HCT116 (cell line): ENCODE results near the gene CNTN4. TPM values are rescaled to one million over a fixed set of nuclear protein-coding genes. Genes with fewer than 3 reads are reported as not detected.

ENCODE experiments used
- ATAC-seq: fragments of 200-7000 bp; cut with Tn5 transposase; 2 replicates; pipeline ENCODE4 v1.9.1; 2020; ENCODE audit warnings: mild to moderate bottlenecking, moderate library complexity
- BruUV-seq: library from RNA; stranded (reverse); fragments of 400-500 nt; replicated peaks from 2 replicates; lab custom pipeline; 2021; lab: Mats Ljungman, UMichigan
- CTCF ChIA-PET: fragments of 300-600 bp; sonication (Branson Sonifier 250); formaldehyde crosslinking; loops from one replicate; lab custom pipeline; 2021; ENCODE audit warnings: antibody characterized with exemption; lab: Charles Lee
- POLR2A ChIA-PET: fragments of 300-600, 350-600 bp; sonication (Branson Sonifier 250); formaldehyde crosslinking; loops from one replicate; lab custom pipeline; 2021; ENCODE audit warnings: antibody characterized with exemption; lab: Charles Lee
- RAD21 ChIA-PET, 2 experiments: fragments of 300-600 bp; sonication (Branson Sonifier 250); formaldehyde crosslinking; loops; one replicate each; lab custom pipeline; 2023; ENCODE audit warnings: low total read pairs in 2 of 2; ENCODE audit not compliant: uncharacterized antibody in 2 of 2, unreplicated experiment in 2 of 2, low non-redundant PET in 1 of 2; lab: Charles Lee
- DNase-seq: peaks from one replicate; pipeline ENCODE4 v3.0.0-alpha.2; 2010; ENCODE audit warnings: low read depth, low spot score
- H2AFZ ChIP-seq: fragments of 200-600 bp; shearing (Covaris generic), sonication (generic); 2 replicates; pipeline ENCODE4 v1.6.1; 2017; ENCODE audit warnings: low read depth, mixed run types, mixed read lengths, antibody characterized with exemption, low read length; ENCODE audit not compliant: poor library complexity, severe bottlenecking
- H3K27ac ChIP-seq: 2 replicates; pipeline ENCODE4 v1.5.1; 2012; ENCODE audit warnings: low read depth, low read length
- H3K27me3 ChIP-seq: fragments of 200-600 bp; sonication (generic); 2 replicates; pipeline ENCODE4 v1.6.1; 2016; ENCODE audit warnings: mixed run types, low read length, mixed read lengths; ENCODE audit not compliant: insufficient read depth
- H3K36me3 ChIP-seq, 2 experiments: fragments of 200-500 bp in 1 of 2; fragments of 200-600 bp in 1 of 2; sonication (Bioruptor generic) in 1 of 2; sonication (generic) in 1 of 2; 2 replicates each; pipeline versions ENCODE4 v1.5.1 to v1.6.1; 2014 to 2016; ENCODE audit warnings: low read length in 2 of 2, inconsistent platforms in 1 of 2, mixed read lengths in 1 of 2, mixed run types in 1 of 2; ENCODE audit not compliant: insufficient read depth in 2 of 2, control insufficient read depth in 1 of 2
- H3K4me1 ChIP-seq, 2 experiments: fragments of 200-600 bp in 1 of 2; sonication (generic) in 1 of 2; 2 replicates each; pipeline versions ENCODE4 v1.5.1 to v1.6.1; 2012 to 2017; ENCODE audit warnings: low read length in 2 of 2, inconsistent platforms in 1 of 2, mild to moderate bottlenecking in 1 of 2, mixed read lengths in 1 of 2, mixed run types in 1 of 2, moderate library complexity in 1 of 2; ENCODE audit not compliant: insufficient read depth in 2 of 2, control insufficient read depth in 1 of 2
- H3K4me2 ChIP-seq: fragments of 200-600 bp; sonication (generic); 2 replicates; pipeline ENCODE4 v1.6.1; 2017; ENCODE audit warnings: mixed run types, low read length, mixed read lengths
- H3K4me3 ChIP-seq, 2 experiments: fragments of 200-600 bp in 1 of 2; sonication (generic) in 1 of 2; replicated peaks in 1 of 2; 2 replicates each; pipeline ENCODE4 v1.5.1; 2011 to 2016; ENCODE audit warnings: low read length in 2 of 2, control low read depth in 1 of 2, low read depth in 1 of 2, mild to moderate bottlenecking in 1 of 2, mixed read lengths in 1 of 2, mixed run types in 1 of 2
- H3K79me2 ChIP-seq: fragments of 200-600 bp; sonication (generic); 2 replicates; pipeline ENCODE4 v1.6.1; 2017; ENCODE audit warnings: mild to moderate bottlenecking, mixed run types, low read length, moderate library complexity, mixed read lengths; ENCODE audit not compliant: insufficient read depth
- H3K9ac ChIP-seq: fragments of 200-600 bp; sonication (generic); 2 replicates; pipeline ENCODE4 v1.6.1; 2016; ENCODE audit warnings: low read length, mixed read lengths
- H3K9me2 ChIP-seq: fragments of 200-600 bp; sonication (generic), shearing (Covaris generic); 2 replicates; pipeline ENCODE4 v1.6.1; 2017; ENCODE audit warnings: mixed run types, mild to moderate bottlenecking, moderate library complexity; ENCODE audit not compliant: insufficient read depth
- H3K9me3 ChIP-seq, 2 experiments: fragments of 200-500 bp in 1 of 2; fragments of 200-600 bp in 1 of 2; sonication (Bioruptor generic) in 1 of 2; sonication (generic) in 1 of 2; 2 replicates each; pipeline ENCODE4 v1.6.1; 2014 to 2017; ENCODE audit warnings: low read length in 2 of 2, mixed read lengths in 2 of 2, inconsistent platforms in 1 of 2, low read depth in 1 of 2, mild to moderate bottlenecking in 1 of 2, mixed run types in 1 of 2, moderate library complexity in 1 of 2; ENCODE audit not compliant: control insufficient read depth in 1 of 2, insufficient read depth in 1 of 2
- H4K20me1 ChIP-seq: fragments of 200-600 bp; sonication (generic), shearing (Covaris generic); 2 replicates; pipeline ENCODE4 v1.6.1; 2017; ENCODE audit warnings: mixed run types, mild to moderate bottlenecking, moderate library complexity; ENCODE audit not compliant: insufficient read depth
- CBX3 ChIP-seq: IDR thresholded peaks from 2 replicates; pipeline ENCODE4 v1.6.1; 2012; ENCODE audit warnings: low read depth
- CEBPB ChIP-seq: IDR thresholded peaks from 2 replicates; pipeline ENCODE4 v1.6.1; 2012; ENCODE audit warnings: low read depth
- EGR1 ChIP-seq: IDR thresholded peaks from 2 replicates; pipeline ENCODE4 v1.6.1; 2012; ENCODE audit warnings: low read depth
- ELF1 ChIP-seq: IDR thresholded peaks from 2 replicates; pipeline ENCODE4 v1.6.1; 2012; ENCODE audit warnings: low read depth, borderline replicate concordance
- EZH2 ChIP-seq: fragments of 200-600 bp; sonication (generic); IDR thresholded peaks from 2 replicates; pipeline ENCODE4 v1.6.1; 2017; ENCODE audit warnings: antibody characterized with exemption, mixed run types
- EZH2phosphoT487 ChIP-seq: fragments of 200-600 bp; IDR thresholded peaks from 2 replicates; pipeline ENCODE4 v1.6.1; 2018; ENCODE audit warnings: antibody characterized with exemption, borderline replicate concordance
- FOSL1 ChIP-seq: IDR thresholded peaks from 2 replicates; pipeline ENCODE4 v1.6.1; 2012; ENCODE audit warnings: low read depth
- JUND ChIP-seq: IDR thresholded peaks from 2 replicates; pipeline ENCODE4 v1.6.1; 2012
- POLR2AphosphoS5 ChIP-seq: IDR thresholded peaks from 2 replicates; pipeline ENCODE4 v1.6.1; 2011; ENCODE audit warnings: mild to moderate bottlenecking, low read depth, low read length, moderate library complexity
- SIN3A ChIP-seq: IDR thresholded peaks from 2 replicates; pipeline ENCODE4 v1.6.1; 2012; ENCODE audit warnings: low read depth
- SP1 ChIP-seq: IDR thresholded peaks from 2 replicates; pipeline ENCODE4 v1.6.1; 2012; ENCODE audit warnings: low read depth
- SRF ChIP-seq: IDR thresholded peaks from 2 replicates; pipeline ENCODE4 v1.6.1; 2012; ENCODE audit warnings: low read depth
- YY1 ChIP-seq: IDR thresholded peaks from 2 replicates; pipeline ENCODE4 v1.6.1; 2011; ENCODE audit warnings: low read length, low read depth, moderate library complexity, mild to moderate bottlenecking; ENCODE audit not compliant: insufficient replicate concordance; ENCODE audit errors: extremely low read depth
- ZFX ChIP-seq: fragments of 450-650 bp; IDR thresholded peaks from 2 replicates; pipeline ENCODE4 v1.6.1; 2017
- ZNF274 ChIP-seq: fragments of 200-500 bp; sonication (Bioruptor generic); IDR thresholded peaks from 2 replicates; pipeline ENCODE4 v1.6.1; 2014; ENCODE audit warnings: mild to moderate bottlenecking, low read depth, low read length, inconsistent platforms
- intact Hi-C: fragments of 100-400 bp; cut with micrococcal nuclease; formaldehyde crosslinking; loops from 2 replicates; pipeline ENCODE4 v1.10.0; 2022
- total RNA-seq: library from RNA; stranded (reverse); gene quantifications from one replicate; pipeline ENCODE4 v1.2.1, GENCODE V29; 2021; ENCODE audit not compliant: unreplicated experiment
- TF ChIP-seq, protein P1 (sequence below): IDR thresholded peaks from 2 replicates; pipeline ENCODE4 v1.6.1; 2012; ENCODE audit warnings: low read depth
- TF ChIP-seq, protein P2 (sequence below), 3 experiments: fragments of 200-600 bp in 1 of 3; sonication (generic) in 1 of 3; IDR thresholded peaks in 2 of 3; conservative IDR thresholded peaks in 1 of 3; 2 replicates each; pipeline ENCODE4 v1.5.1; 2012 to 2017; ENCODE audit warnings: low read depth in 2 of 3, low read length in 2 of 3, antibody characterized with exemption in 1 of 3, borderline replicate concordance in 1 of 3, control low read depth in 1 of 3, mild to moderate bottlenecking in 1 of 3, mixed read lengths in 1 of 3, mixed run types in 1 of 3, moderate library complexity in 1 of 3; ENCODE audit not compliant: insufficient read depth in 1 of 3
- TF ChIP-seq, protein P3 (sequence below): IDR thresholded peaks from 2 replicates; pipeline ENCODE4 v1.6.1; 2012
- TF ChIP-seq, protein P4 (sequence below): IDR thresholded peaks from 2 replicates; pipeline ENCODE4 v1.6.1; 2011; ENCODE audit warnings: mild to moderate bottlenecking, low read length, moderate library complexity; ENCODE audit not compliant: insufficient replicate concordance; ENCODE audit errors: extremely low read depth
- TF ChIP-seq, protein P5 (sequence below): IDR thresholded peaks from 2 replicates; pipeline ENCODE4 v1.6.1; 2012

Gene CNTN4
- total RNA-seq, 1 experiment from 2014 or later: not detected

DNA sequence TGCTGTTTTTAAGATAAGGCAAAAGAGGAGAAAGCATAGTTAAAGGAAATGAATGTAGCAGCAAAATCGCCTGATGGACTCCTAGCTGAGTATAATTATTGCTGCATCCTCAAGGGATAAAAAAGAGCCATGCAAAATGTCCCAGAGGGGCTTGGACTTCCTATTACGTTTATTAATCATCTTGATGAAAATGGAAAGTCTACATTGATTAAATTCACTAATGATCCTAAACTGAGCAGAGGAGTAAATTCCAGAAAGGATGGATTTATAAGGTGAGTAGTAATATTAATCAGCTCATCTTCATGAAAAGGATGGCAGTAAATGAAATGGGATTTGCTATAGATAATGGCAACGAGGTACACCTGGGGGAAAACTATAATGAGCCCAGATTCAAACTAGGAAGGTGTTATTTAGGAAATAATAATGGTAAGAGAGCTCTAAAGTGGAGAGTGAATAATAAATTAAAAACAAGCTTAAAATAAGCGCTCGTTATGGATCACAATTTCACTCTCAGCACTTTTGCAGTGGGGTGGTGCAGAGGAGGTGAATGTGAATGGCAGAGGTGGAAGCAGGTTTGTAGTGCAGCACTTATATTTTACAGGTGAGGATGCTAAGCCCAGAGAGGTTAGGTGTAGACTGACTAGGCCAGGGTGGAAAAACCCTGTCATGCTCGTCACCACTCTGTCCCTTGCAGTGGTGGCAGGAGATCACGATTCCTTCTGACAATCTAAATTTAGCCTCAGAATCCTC is 989.2 kb downstream of the CNTN4 start:
- BruUV-seq: no TSS peak

More for the DNA sequence above, 989.2 kb downstream of the CNTN4 start:
- POLR2A ChIA-PET: no interaction called here
- no peak overlapping the region for H3K9ac ChIP-seq
- CTCF ChIA-PET: no interaction called here
- ATAC-seq: no peak
- no peaks in the 10 kb centered on the region for H3K9me3 ChIP-seq
- no peak for DNase-seq
- H3K79me2 ChIP-seq: no peaks in the 10 kb centered on the region
- no peaks in the 10 kb centered on the region for H4K20me1 ChIP-seq
- TF ChIP-seq, protein P1, sequence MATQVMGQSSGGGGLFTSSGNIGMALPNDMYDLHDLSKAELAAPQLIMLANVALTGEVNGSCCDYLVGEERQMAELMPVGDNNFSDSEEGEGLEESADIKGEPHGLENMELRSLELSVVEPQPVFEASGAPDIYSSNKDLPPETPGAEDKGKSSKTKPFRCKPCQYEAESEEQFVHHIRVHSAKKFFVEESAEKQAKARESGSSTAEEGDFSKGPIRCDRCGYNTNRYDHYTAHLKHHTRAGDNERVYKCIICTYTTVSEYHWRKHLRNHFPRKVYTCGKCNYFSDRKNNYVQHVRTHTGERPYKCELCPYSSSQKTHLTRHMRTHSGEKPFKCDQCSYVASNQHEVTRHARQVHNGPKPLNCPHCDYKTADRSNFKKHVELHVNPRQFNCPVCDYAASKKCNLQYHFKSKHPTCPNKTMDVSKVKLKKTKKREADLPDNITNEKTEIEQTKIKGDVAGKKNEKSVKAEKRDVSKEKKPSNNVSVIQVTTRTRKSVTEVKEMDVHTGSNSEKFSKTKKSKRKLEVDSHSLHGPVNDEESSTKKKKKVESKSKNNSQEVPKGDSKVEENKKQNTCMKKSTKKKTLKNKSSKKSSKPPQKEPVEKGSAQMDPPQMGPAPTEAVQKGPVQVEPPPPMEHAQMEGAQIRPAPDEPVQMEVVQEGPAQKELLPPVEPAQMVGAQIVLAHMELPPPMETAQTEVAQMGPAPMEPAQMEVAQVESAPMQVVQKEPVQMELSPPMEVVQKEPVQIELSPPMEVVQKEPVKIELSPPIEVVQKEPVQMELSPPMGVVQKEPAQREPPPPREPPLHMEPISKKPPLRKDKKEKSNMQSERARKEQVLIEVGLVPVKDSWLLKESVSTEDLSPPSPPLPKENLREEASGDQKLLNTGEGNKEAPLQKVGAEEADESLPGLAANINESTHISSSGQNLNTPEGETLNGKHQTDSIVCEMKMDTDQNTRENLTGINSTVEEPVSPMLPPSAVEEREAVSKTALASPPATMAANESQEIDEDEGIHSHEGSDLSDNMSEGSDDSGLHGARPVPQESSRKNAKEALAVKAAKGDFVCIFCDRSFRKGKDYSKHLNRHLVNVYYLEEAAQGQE: no peak
- TF ChIP-seq YY1 (no peak), EGR1 (no peak), SRF (no peak), JUND (no peak), ELF1 (no peak), FOSL1 (no peak), EZH2 (no peak), ZFX (no peak), SP1 (no peak), CEBPB (no peak), CBX3 (no peak), POLR2AphosphoS5 (no peak), SIN3A (no peak), ZNF274 (no peak), EZH2phosphoT487 (no peak)
- TF ChIP-seq, protein P2, sequence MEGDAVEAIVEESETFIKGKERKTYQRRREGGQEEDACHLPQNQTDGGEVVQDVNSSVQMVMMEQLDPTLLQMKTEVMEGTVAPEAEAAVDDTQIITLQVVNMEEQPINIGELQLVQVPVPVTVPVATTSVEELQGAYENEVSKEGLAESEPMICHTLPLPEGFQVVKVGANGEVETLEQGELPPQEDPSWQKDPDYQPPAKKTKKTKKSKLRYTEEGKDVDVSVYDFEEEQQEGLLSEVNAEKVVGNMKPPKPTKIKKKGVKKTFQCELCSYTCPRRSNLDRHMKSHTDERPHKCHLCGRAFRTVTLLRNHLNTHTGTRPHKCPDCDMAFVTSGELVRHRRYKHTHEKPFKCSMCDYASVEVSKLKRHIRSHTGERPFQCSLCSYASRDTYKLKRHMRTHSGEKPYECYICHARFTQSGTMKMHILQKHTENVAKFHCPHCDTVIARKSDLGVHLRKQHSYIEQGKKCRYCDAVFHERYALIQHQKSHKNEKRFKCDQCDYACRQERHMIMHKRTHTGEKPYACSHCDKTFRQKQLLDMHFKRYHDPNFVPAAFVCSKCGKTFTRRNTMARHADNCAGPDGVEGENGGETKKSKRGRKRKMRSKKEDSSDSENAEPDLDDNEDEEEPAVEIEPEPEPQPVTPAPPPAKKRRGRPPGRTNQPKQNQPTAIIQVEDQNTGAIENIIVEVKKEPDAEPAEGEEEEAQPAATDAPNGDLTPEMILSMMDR (IDR thresholded peaks at IDR 0.05 in 2 of 3, conservative IDR thresholded peaks at IDR 0.05 in 1 of 3; ENCODE audit: borderline replicate concordance in 1 of 3, insufficient read depth in 1 of 3, low read depth in 2 of 3, low read length in 2 of 3): no peak
- TF ChIP-seq, protein P3, sequence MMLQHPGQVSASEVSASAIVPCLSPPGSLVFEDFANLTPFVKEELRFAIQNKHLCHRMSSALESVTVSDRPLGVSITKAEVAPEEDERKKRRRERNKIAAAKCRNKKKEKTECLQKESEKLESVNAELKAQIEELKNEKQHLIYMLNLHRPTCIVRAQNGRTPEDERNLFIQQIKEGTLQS: no peak
- TF ChIP-seq, protein P4, sequence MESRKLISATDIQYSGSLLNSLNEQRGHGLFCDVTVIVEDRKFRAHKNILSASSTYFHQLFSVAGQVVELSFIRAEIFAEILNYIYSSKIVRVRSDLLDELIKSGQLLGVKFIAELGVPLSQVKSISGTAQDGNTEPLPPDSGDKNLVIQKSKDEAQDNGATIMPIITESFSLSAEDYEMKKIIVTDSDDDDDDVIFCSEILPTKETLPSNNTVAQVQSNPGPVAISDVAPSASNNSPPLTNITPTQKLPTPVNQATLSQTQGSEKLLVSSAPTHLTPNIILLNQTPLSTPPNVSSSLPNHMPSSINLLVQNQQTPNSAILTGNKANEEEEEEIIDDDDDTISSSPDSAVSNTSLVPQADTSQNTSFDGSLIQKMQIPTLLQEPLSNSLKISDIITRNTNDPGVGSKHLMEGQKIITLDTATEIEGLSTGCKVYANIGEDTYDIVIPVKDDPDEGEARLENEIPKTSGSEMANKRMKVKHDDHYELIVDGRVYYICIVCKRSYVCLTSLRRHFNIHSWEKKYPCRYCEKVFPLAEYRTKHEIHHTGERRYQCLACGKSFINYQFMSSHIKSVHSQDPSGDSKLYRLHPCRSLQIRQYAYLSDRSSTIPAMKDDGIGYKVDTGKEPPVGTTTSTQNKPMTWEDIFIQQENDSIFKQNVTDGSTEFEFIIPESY: no peak
- TF ChIP-seq, protein P5, sequence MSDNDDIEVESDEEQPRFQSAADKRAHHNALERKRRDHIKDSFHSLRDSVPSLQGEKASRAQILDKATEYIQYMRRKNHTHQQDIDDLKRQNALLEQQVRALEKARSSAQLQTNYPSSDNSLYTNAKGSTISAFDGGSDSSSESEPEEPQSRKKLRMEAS: no peak
- H3K4me2 ChIP-seq: no peak overlapping the region
- H2AFZ ChIP-seq: no peak overlapping the region
- no peaks in the 10 kb centered on the region for H3K9me2 ChIP-seq
- no peak overlapping the region for H3K27ac ChIP-seq
- no peak overlapping the region for H3K4me3 ChIP-seq
- no peaks in the 10 kb centered on the region for H3K36me3 ChIP-seq
- no peaks in the 10 kb centered on the region for H3K4me1 ChIP-seq
- H3K27me3 ChIP-seq: peaks cover 12% of the 10 kb centered on the region; the same call in 1 of the 2 replicates
- intact Hi-C loops: no loop called here
- RAD21 ChIA-PET: no interaction called here
